Sigmoid colon (tissue), 4 donors: ENCODE data around the gene CPNE4.

Experiments
- CTCF ChIP-seq, 4 experiments: fragments of 450-650 bp in 3 of 4; fragments of 200-600 bp in 1 of 4; IDR thresholded peaks; one replicate each; pipeline ENCODE4 v1.5.1; 2016 to 2019; ENCODE audit warnings: antibody characterized with exemption in 4 of 4, mild to moderate bottlenecking in 3 of 4, moderate library complexity in 2 of 4
- POLR2AphosphoS5 ChIP-seq, 4 donors: sonication (generic); formaldehyde crosslinking; IDR thresholded peaks; one replicate each; pipeline ENCODE4 v1.6.1; 2017; ENCODE audit warnings: antibody characterized with exemption in 4 of 4

- TF ChIP-seq POLR2AphosphoS5 (IDR thresholded peaks at IDR 0.05), result no peak
- no peak for TF ChIP-seq CTCF (IDR thresholded peaks at IDR 0.05)
These were observed 36.8 kb downstream of the CPNE4 start for GRCh38 chr3:131998027-131998426.
